Measurements from ENCODE around the gene THOC2. TPM values are rescaled to one million over a fixed set of nuclear protein-coding genes. Genes with fewer than 3 reads are reported as not detected.

The THOC2 gene
- total and polyA plus RNA-seq, 10 of the 15 experiments (the other 5 are each of a cell fraction or from before 2014, with no cell fraction given) = 64.8 to 136 (median 75.1) TPM

GRCh38 chrX:123665197-123665596 is 67.7 kb downstream of the THOC2 start:
- Histone ChIP-seq H2AFZ (ENCODE audit: control insufficient read depth, low read depth, low read length) (no peak overlapping the region), H4K20me1 (ENCODE audit: control insufficient read depth, insufficient read depth) (no peaks in the 10 kb centered on the region), H3K36me3 (ENCODE audit: control insufficient read depth in 2 of 2, insufficient read depth in 2 of 2, low read length in 1 of 2) (peaks cover 0 to 1% of the 10 kb centered on the region in 2 experiments; a peak in 1 of 4 replicates), H3K9me3 (replicated peaks; ENCODE audit: control insufficient read depth, insufficient read depth, low read length) (no peaks in the 10 kb centered on the region; the same call in 2 of the 3 replicates), H3K4me3 (no peak overlapping the region), H3K4me2 (ENCODE audit: control insufficient read depth, insufficient read depth) (no peak overlapping the region), H3K4me1 (ENCODE audit: control insufficient read depth, insufficient read depth, low read length) (no peaks in the 10 kb centered on the region), H3K27me3 (replicated peaks in 1 of 2; ENCODE audit: control insufficient read depth in 2 of 2, insufficient read depth in 2 of 2, low read length in 1 of 2) (no peaks in the 10 kb centered on the region), H3K79me2 (ENCODE audit: control insufficient read depth, insufficient read depth, low read length) (no peaks in the 10 kb centered on the region), H3K9ac (ENCODE audit: control insufficient read depth, insufficient read depth, low read length) (no peak overlapping the region), H3K27ac (ENCODE audit: control insufficient read depth, insufficient read depth) (no peak overlapping the region)
- in situ Hi-C loops (cut with MboI) = no loop called here
- no peak for FAIRE-seq
- ChIA-PET SMC1A (ENCODE audit: uncharacterized antibody, unreplicated experiment) (no interaction called here), POLR2A (no interaction called here), RAD21 (ENCODE audit: unreplicated experiment) (no interaction called here), CTCF (interaction anchor here (1.2 kb wide), 1 partner anchor 16 kb away, joined by 6 read pairs; no protein-coding TSS in a partner anchor)
- no peak for ATAC-seq
- no peak for DNase-seq (ENCODE audit: low read depth, low spot score)
- 72% methylated on average over 3 of the region's 3 CpGs for WGBS (ENCODE audit: insufficient coverage, insufficient replicate concordance, low lambda C conversion rate, missing lambda C conversion rate)
- intact Hi-C loops (cut with micrococcal nuclease; ENCODE audit: unreplicated experiment) = no loop called here
- BruUV-seq (replicated peaks) = no TSS peak
- no peak for TF ChIP-seq CHD4 (IDR thresholded peaks at IDR 0.05)
- TF ChIP-seq CHD2 (IDR thresholded peaks at IDR 0.05; ENCODE audit: borderline replicate concordance, low read depth, low read length) = no peak
- no peak for TF ChIP-seq SKIL (IDR thresholded peaks at IDR 0.05; ENCODE audit: low read depth, poor library complexity, severe bottlenecking)
- no peak for TF ChIP-seq ZNF217 (IDR thresholded peaks at IDR 0.05)
- TF ChIP-seq, protein P1, sequence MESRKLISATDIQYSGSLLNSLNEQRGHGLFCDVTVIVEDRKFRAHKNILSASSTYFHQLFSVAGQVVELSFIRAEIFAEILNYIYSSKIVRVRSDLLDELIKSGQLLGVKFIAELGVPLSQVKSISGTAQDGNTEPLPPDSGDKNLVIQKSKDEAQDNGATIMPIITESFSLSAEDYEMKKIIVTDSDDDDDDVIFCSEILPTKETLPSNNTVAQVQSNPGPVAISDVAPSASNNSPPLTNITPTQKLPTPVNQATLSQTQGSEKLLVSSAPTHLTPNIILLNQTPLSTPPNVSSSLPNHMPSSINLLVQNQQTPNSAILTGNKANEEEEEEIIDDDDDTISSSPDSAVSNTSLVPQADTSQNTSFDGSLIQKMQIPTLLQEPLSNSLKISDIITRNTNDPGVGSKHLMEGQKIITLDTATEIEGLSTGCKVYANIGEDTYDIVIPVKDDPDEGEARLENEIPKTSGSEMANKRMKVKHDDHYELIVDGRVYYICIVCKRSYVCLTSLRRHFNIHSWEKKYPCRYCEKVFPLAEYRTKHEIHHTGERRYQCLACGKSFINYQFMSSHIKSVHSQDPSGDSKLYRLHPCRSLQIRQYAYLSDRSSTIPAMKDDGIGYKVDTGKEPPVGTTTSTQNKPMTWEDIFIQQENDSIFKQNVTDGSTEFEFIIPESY (IDR thresholded peaks at IDR 0.05) = no peak
- TF ChIP-seq NFXL1 (IDR thresholded peaks at IDR 0.05; ENCODE audit: borderline replicate concordance) = no peak
- no peak for TF ChIP-seq RFX5 (IDR thresholded peaks at IDR 0.05; ENCODE audit: low read depth, low read length)
- TF ChIP-seq PML (IDR thresholded peaks at IDR 0.05; ENCODE audit: low read length) = no peak
- TF ChIP-seq, protein P2, sequence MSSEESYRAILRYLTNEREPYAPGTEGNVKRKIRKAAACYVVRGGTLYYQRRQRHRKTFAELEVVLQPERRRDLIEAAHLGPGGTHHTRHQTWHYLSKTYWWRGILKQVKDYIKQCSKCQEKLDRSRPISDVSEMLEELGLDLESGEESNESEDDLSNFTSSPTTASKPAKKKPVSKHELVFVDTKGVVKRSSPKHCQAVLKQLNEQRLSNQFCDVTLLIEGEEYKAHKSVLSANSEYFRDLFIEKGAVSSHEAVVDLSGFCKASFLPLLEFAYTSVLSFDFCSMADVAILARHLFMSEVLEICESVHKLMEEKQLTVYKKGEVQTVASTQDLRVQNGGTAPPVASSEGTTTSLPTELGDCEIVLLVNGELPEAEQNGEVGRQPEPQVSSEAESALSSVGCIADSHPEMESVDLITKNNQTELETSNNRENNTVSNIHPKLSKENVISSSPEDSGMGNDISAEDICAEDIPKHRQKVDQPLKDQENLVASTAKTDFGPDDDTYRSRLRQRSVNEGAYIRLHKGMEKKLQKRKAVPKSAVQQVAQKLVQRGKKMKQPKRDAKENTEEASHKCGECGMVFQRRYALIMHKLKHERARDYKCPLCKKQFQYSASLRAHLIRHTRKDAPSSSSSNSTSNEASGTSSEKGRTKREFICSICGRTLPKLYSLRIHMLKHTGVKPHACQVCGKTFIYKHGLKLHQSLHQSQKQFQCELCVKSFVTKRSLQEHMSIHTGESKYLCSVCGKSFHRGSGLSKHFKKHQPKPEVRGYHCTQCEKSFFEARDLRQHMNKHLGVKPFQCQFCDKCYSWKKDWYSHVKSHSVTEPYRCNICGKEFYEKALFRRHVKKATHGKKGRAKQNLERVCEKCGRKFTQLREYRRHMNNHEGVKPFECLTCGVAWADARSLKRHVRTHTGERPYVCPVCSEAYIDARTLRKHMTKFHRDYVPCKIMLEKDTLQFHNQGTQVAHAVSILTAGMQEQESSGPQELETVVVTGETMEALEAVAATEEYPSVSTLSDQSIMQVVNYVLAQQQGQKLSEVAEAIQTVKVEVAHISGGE (CRISPR knock-in tag; IDR thresholded peaks at IDR 0.05) = no peak
- TF ChIP-seq BHLHE40 (IDR thresholded peaks at IDR 0.05; ENCODE audit: borderline replicate concordance in 1 of 2, low read depth in 2 of 2, low read length in 1 of 2) = no peak
- no peak for TF ChIP-seq KAT2A (conservative IDR thresholded peaks at IDR 0.05; ENCODE audit: control insufficient read depth, low read depth, low read length)
- TF ChIP-seq, protein P3, sequence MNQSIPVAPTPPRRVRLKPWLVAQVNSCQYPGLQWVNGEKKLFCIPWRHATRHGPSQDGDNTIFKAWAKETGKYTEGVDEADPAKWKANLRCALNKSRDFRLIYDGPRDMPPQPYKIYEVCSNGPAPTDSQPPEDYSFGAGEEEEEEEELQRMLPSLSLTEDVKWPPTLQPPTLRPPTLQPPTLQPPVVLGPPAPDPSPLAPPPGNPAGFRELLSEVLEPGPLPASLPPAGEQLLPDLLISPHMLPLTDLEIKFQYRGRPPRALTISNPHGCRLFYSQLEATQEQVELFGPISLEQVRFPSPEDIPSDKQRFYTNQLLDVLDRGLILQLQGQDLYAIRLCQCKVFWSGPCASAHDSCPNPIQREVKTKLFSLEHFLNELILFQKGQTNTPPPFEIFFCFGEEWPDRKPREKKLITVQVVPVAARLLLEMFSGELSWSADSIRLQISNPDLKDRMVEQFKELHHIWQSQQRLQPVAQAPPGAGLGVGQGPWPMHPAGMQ (IDR thresholded peaks at IDR 0.05; ENCODE audit: borderline replicate concordance) = no peak
- no peak for TF ChIP-seq SMARCA5 (IDR thresholded peaks at IDR 0.05)
- no peak for TF ChIP-seq SPI1 (IDR thresholded peaks at IDR 0.05; ENCODE audit: borderline replicate concordance, insufficient read depth, low read depth, low read length)
- TF ChIP-seq KLF5 (IDR thresholded peaks at IDR 0.05; ENCODE audit: partially characterized antibody) = no peak
- TF ChIP-seq NR2F1 (conservative IDR thresholded peaks at IDR 0.05) = no peak
- no peak for TF ChIP-seq RB1 (IDR thresholded peaks at IDR 0.05; ENCODE audit: borderline replicate concordance)

All from GM12878 (cell line).